Progenitor cell of endocrine pancreas (in vitro differentiated cells): ENCODE data around the gene FOXC1. TPM values are rescaled to one million over a fixed set of nuclear protein-coding genes. Genes with fewer than 3 reads are reported as not detected.

ENCODE experiments used
- DNase-seq: peaks from one replicate; pipeline ENCODE4 v3.0.0; 2021; ENCODE audit warnings: low spot score; ENCODE audit not compliant: unreplicated experiment
- H3K27ac Mint-ChIP-seq: 2 replicates; pipeline ENCODE4 v1.8.0; 2021; ENCODE audit warnings: mild to moderate bottlenecking, moderate library complexity, mixed read lengths
- H3K27me3 Mint-ChIP-seq: 2 replicates; pipeline ENCODE4 v1.8.0; 2021; ENCODE audit warnings: mixed read lengths
- H3K36me3 Mint-ChIP-seq: 2 replicates; pipeline ENCODE4 v1.8.0; 2022; ENCODE audit warnings: mixed read lengths; ENCODE audit not compliant: insufficient read depth
- H3K4me1 Mint-ChIP-seq: 2 replicates; pipeline ENCODE4 v1.8.0; 2021; ENCODE audit warnings: low read depth, mixed read lengths
- H3K4me3 Mint-ChIP-seq: 2 replicates; pipeline ENCODE4 v1.8.0; 2021; ENCODE audit warnings: low read depth, mild to moderate bottlenecking, moderate library complexity, mixed read lengths
- H3K9me3 Mint-ChIP-seq: 2 replicates; pipeline ENCODE4 v1.8.0; 2021; ENCODE audit warnings: low read depth, mixed read lengths
- CTCF ChIP-seq: fragments of 200-600 bp; sonication (generic); IDR thresholded peaks from one replicate; pipeline ENCODE4 v1.5.0; 2021; ENCODE audit warnings: antibody characterized with exemption, mild to moderate bottlenecking; ENCODE audit not compliant: unreplicated experiment
- total RNA-seq: library from RNA; stranded (reverse); gene quantifications from 2 replicates; pipeline ENCODE4 v1.2.1, GENCODE V29; 2021

FOXC1 gene
- total RNA-seq, 1 donor from 2014 or later = 0.46 TPM

- Mint-ChIP-seq H3K9me3 (no peaks in the 10 kb centered on the region), H3K4me3 (no peak overlapping the region), H3K36me3 (no peaks in the 10 kb centered on the region), H3K27me3 (peaks cover 70% of the 10 kb centered on the region), H3K27ac (peak overlapping the region; percentile 15), H3K4me1 (no peaks in the 10 kb centered on the region)
- DNase-seq = no peak
- no peak for TF ChIP-seq CTCF
These were observed 21.1 kb downstream of the FOXC1 start for GRCh38 chr6:1630771-1631217.

DNA sequence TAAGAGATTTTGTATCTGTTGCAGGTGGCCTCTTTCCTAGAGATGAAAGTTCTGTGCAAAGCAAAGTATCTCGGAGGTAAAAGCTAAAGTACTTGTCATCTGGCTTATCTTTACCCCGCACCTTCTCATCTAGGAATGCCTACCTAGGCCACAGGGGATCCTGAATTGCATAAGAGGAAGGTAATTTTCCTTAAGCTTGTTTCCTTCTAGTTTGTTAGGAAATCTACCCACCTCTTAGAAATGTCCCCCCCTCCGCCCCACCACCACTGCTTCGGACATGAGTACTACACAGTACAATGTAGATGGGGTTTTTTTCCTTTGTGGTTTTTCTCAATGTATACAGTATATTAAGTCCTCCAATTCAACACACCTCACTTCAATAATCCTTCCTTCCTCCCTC is 21.5 kb downstream of the FOXC1 start:
- no peak overlapping the region for H3K4me3 Mint-ChIP-seq
- no peaks in the 10 kb centered on the region for H3K36me3 Mint-ChIP-seq
- no peak for TF ChIP-seq CTCF
- H3K27ac Mint-ChIP-seq = no peak overlapping the region
- no peaks in the 10 kb centered on the region for H3K9me3 Mint-ChIP-seq
- no peak for DNase-seq
- no peaks in the 10 kb centered on the region for H3K4me1 Mint-ChIP-seq
- peaks cover 65% of the 10 kb centered on the region for H3K27me3 Mint-ChIP-seq

- no peak overlapping the region for H3K27ac Mint-ChIP-seq
- peaks cover 43% of the 10 kb centered on the region for H3K27me3 Mint-ChIP-seq
- no peak for DNase-seq
- H3K36me3 Mint-ChIP-seq = no peaks in the 10 kb centered on the region
- TF ChIP-seq CTCF = no peak
- H3K4me3 Mint-ChIP-seq = no peak overlapping the region
- no peaks in the 10 kb centered on the region for H3K9me3 Mint-ChIP-seq
- no peaks in the 10 kb centered on the region for H3K4me1 Mint-ChIP-seq
These were observed 23.8 kb downstream of the FOXC1 start for GRCh38 chr6:1633366-1634021.

DNA sequence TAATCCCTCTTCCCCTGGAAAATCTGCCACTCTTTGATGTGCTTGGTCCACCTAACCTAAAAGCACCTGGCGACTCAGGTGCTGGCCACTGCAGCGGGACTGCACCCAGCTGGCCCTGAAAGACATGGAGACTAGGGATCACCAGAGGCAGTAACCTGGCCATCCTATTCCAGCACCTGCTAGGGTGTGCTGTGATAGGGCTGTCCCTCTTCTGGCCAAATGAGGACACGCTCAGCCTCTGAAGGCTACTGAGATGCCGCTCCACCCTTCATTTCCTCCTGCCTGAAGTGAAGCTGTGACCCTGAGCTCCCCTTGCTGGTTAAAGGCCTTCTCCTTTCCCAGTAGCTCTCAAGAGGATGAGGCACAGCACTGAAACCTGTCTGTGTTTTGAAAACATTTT is 24.4 kb downstream of the FOXC1 start:
- Mint-ChIP-seq H3K4me1 (no peaks in the 10 kb centered on the region), H3K27me3 (peaks cover 43% of the 10 kb centered on the region), H3K27ac (no peak overlapping the region), H3K9me3 (no peaks in the 10 kb centered on the region), H3K36me3 (no peaks in the 10 kb centered on the region), H3K4me3 (no peak overlapping the region)
- TF ChIP-seq CTCF = no peak
- DNase-seq = no peak

GRCh38 chr6:1635305-1636010 is 25.7 kb downstream of the FOXC1 start:
- no peak for DNase-seq
- no peak overlapping the region for H3K27ac Mint-ChIP-seq
- no peaks in the 10 kb centered on the region for H3K36me3 Mint-ChIP-seq
- peaks cover under 1% of the 10 kb centered on the region for H3K4me1 Mint-ChIP-seq
- no peak overlapping the region for H3K4me3 Mint-ChIP-seq
- peaks cover 33% of the 10 kb centered on the region for H3K27me3 Mint-ChIP-seq
- H3K9me3 Mint-ChIP-seq = no peaks in the 10 kb centered on the region
- no peak for TF ChIP-seq CTCF
